Activated T-helper 9 cell treated with anti-CD3 and anti-CD28 coated beads, Interleukin-2, amount 50 U/mL, for 16 hours (primary cell): ENCODE data around the gene INSIG1.

Experiments used
- DNase-seq: peaks from one replicate; pipeline ENCODE4 v3.0.0-alpha.2; 2020; ENCODE audit warnings: low read depth

INSIG1 gene

GRCh38 chr7:155327590-155328320, 30.1 kb downstream of the INSIG1 start:
- no peak for DNase-seq

GRCh38 chr7:155329225-155329624, 31.5 kb downstream of the INSIG1 start:
- no peak for DNase-seq

GRCh38 chr7:155331396-155331795, 33.7 kb downstream of the INSIG1 start:
- no peak for DNase-seq

- no peak for DNase-seq
These were observed 35.9 kb downstream of the INSIG1 start for GRCh38 chr7:155333346-155334234.

- DNase-seq = no peak
These were observed 39.3 kb downstream of the INSIG1 start for GRCh38 chr7:155336812-155337602.

- no peak for DNase-seq
These were observed 40.4 kb downstream of the INSIG1 start for GRCh38 chr7:155337946-155338631.

- no peak for DNase-seq
These were observed 41.1 kb downstream of the INSIG1 start for GRCh38 chr7:155338632-155339320.

GRCh38 chr7:155339474-155339873, 41.8 kb downstream of the INSIG1 start:
- no peak for DNase-seq

- DNase-seq = no peak
These were observed 42.4 kb downstream of the INSIG1 start for GRCh38 chr7:155340071-155340531.

GRCh38 chr7:155340721-155341120, 43.0 kb downstream of the INSIG1 start:
- no peak for DNase-seq

GRCh38 chr7:155341463-155341983, 43.8 kb downstream of the INSIG1 start:
- no peak for DNase-seq

- no peak for DNase-seq
These were observed 44.6 kb downstream of the INSIG1 start for GRCh38 chr7:155342313-155342712.

- no peak for DNase-seq
These were observed 45.5 kb downstream of the INSIG1 start for GRCh38 chr7:155343150-155343549.

- no peak for DNase-seq
These were observed 46.0 kb downstream of the INSIG1 start for GRCh38 chr7:155343661-155344121.

- DNase-seq = no peak
These were observed 46.6 kb downstream of the INSIG1 start for GRCh38 chr7:155344270-155344617.

GRCh38 chr7:155344618-155345433, 47.1 kb downstream of the INSIG1 start:
- DNase-seq = peak; percentile 77

- no peak for DNase-seq
These were observed 47.8 kb downstream of the INSIG1 start for GRCh38 chr7:155345490-155345889.

- DNase-seq = no peak
These were observed 48.6 kb downstream of the INSIG1 start for GRCh38 chr7:155346285-155346684.

GRCh38 chr7:155348806-155349205, 51.1 kb downstream of the INSIG1 start:
- no peak for DNase-seq
